Stimulated activated CD4-positive, alpha-beta T cell treated with anti-CD3 and anti-CD28 coated beads, Interleukin-12 subunit alpha, Interleukin-12 subunit beta, amount 100 ng/mL, for 4 hours (primary cell): Measurements from ENCODE around the gene PCBP4.

Experiments used
- DNase-seq: peaks from one replicate; pipeline ENCODE4 v3.0.0-alpha.2; 2020

The PCBP4 gene

GRCh38 chr3:51954713-51955112 is 12.5 kb downstream of the PCBP4 start:
- no peak for DNase-seq

- no peak for DNase-seq
These were observed 13.1 kb downstream of the PCBP4 start for GRCh38 chr3:51954105-51954504.

- DNase-seq, result no peak
These were observed 13.8 kb downstream of the PCBP4 start for GRCh38 chr3:51953445-51953844.

- DNase-seq, result no peak
These were observed 16.4 kb downstream of the PCBP4 start for GRCh38 chr3:51950899-51951298.

GRCh38 chr3:51949121-51949520 is 18.1 kb downstream of the PCBP4 start:
- no peak for DNase-seq

- no peak for DNase-seq
These were observed 19.2 kb downstream of the PCBP4 start for GRCh38 chr3:51948016-51948580.

GRCh38 chr3:51947215-51947900 is 19.9 kb downstream of the PCBP4 start:
- no peak for DNase-seq

GRCh38 chr3:51946796-51947195 is 20.5 kb downstream of the PCBP4 start:
- DNase-seq, result no peak

- DNase-seq, result no peak
These were observed 21.1 kb downstream of the PCBP4 start for GRCh38 chr3:51945926-51946705.

- no peak for DNase-seq
These were observed 22.0 kb downstream of the PCBP4 start for GRCh38 chr3:51945031-51945840.

GRCh38 chr3:51944451-51945021 is 22.7 kb downstream of the PCBP4 start:
- DNase-seq, result no peak

GRCh38 chr3:51943451-51944391 is 23.5 kb downstream of the PCBP4 start:
- DNase-seq, result no peak

GRCh38 chr3:51942603-51943450 is 24.4 kb downstream of the PCBP4 start:
- peak; percentile 57 for DNase-seq

- DNase-seq, result peak; percentile 99
These were observed 25.3 kb downstream of the PCBP4 start, which contains the start of the genes PARP3 and RRP9 for GRCh38 chr3:51941798-51942602. TSS of gene PARP3 (plus strand) at chr3:51942363. CDS start at chr3:51943356, 993 bp downstream. TSS of gene RRP9 (minus strand) at chr3:51941904. CDS start at chr3:51941867, 37 bp downstream.

GRCh38 chr3:51941463-51941797 is 25.8 kb downstream of the PCBP4 start:
- DNase-seq, result no peak

GRCh38 chr3:51940648-51941462 is 26.4 kb downstream of the PCBP4 start:
- no peak for DNase-seq

- DNase-seq, result no peak
These were observed 28.4 kb downstream of the PCBP4 start for GRCh38 chr3:51938780-51939425.
